Measurements from ENCODE around the gene NDST3. TPM values are rescaled to one million over a fixed set of nuclear protein-coding genes. Genes with fewer than 3 reads are reported as not detected.

NDST3 gene
- total RNA-seq, 1 experiment from 2014 or later = not detected

GRCh38 chr4:118018381-118019145 is 15.7 kb upstream of the NDST3 start:
- Histone ChIP-seq H3K4me3 (ENCODE audit: low read length) (no peak overlapping the region), H3K79me2 (ENCODE audit: low read length) (no peaks in the 10 kb centered on the region), H3K9me2 (replicated peaks; ENCODE audit: insufficient read depth, low read length) (no peaks in the 10 kb centered on the region), H3K9me3 (ENCODE audit: low read length) (no peaks in the 10 kb centered on the region), H3K9ac (ENCODE audit: low read length) (no peak overlapping the region), H2AFZ (ENCODE audit: low read length) (no peak overlapping the region), H3K4me1 (ENCODE audit: low read length) (no peaks in the 10 kb centered on the region), H3K4me2 (ENCODE audit: low read depth, low read length, poor library complexity, severe bottlenecking) (no peak overlapping the region), H3K27me3 (ENCODE audit: low read length) (no peaks in the 10 kb centered on the region), H3K27ac (ENCODE audit: low read length) (no peak overlapping the region), H3K36me3 (ENCODE audit: insufficient read depth, low read length) (no peaks in the 10 kb centered on the region), H4K20me1 (ENCODE audit: insufficient read depth, low read depth, low read length) (no peaks in the 10 kb centered on the region)
- DNase-seq = no peak

- Histone ChIP-seq H3K4me2 (ENCODE audit: low read depth, low read length, poor library complexity, severe bottlenecking) (no peak overlapping the region), H2AFZ (ENCODE audit: low read length) (no peak overlapping the region), H4K20me1 (ENCODE audit: insufficient read depth, low read depth, low read length) (no peaks in the 10 kb centered on the region), H3K9me2 (replicated peaks; ENCODE audit: insufficient read depth, low read length) (no peaks in the 10 kb centered on the region), H3K36me3 (ENCODE audit: insufficient read depth, low read length) (no peaks in the 10 kb centered on the region), H3K4me3 (ENCODE audit: low read length) (no peak overlapping the region), H3K27me3 (ENCODE audit: low read length) (no peaks in the 10 kb centered on the region), H3K79me2 (ENCODE audit: low read length) (no peaks in the 10 kb centered on the region), H3K9me3 (ENCODE audit: low read length) (no peaks in the 10 kb centered on the region), H3K4me1 (ENCODE audit: low read length) (no peaks in the 10 kb centered on the region), H3K27ac (ENCODE audit: low read length) (no peak overlapping the region), H3K9ac (ENCODE audit: low read length) (no peak overlapping the region)
- DNase-seq = no peak
These were observed 7.5 kb upstream of the NDST3 start for GRCh38 chr4:118026806-118027205.

- no peaks in the 10 kb centered on the region for H3K9me2 ChIP-seq (replicated peaks; ENCODE audit: insufficient read depth, low read length)
- no peak for DNase-seq
These were observed 5.1 kb upstream of the NDST3 start for GRCh38 chr4:118029224-118029623.

GRCh38 chr4:118032691-118033090 is 1.6 kb upstream of the NDST3 start:
- Histone ChIP-seq H2AFZ (ENCODE audit: low read length) (no peak overlapping the region), H3K4me2 (ENCODE audit: low read depth, low read length, poor library complexity, severe bottlenecking) (no peak overlapping the region), H3K36me3 (ENCODE audit: insufficient read depth, low read length) (no peaks in the 10 kb centered on the region)

More at GRCh38 chr4:118029224-118029623, 5.1 kb upstream of the NDST3 start:
- H2AFZ ChIP-seq (ENCODE audit: low read length) = no peak overlapping the region
- no peaks in the 10 kb centered on the region for H3K27me3 ChIP-seq (ENCODE audit: low read length)
- H3K27ac ChIP-seq (ENCODE audit: low read length) = no peak overlapping the region
- no peak overlapping the region for H3K4me3 ChIP-seq (ENCODE audit: low read length)
- H4K20me1 ChIP-seq (ENCODE audit: insufficient read depth, low read depth, low read length) = no peaks in the 10 kb centered on the region
- H3K36me3 ChIP-seq (ENCODE audit: insufficient read depth, low read length) = no peaks in the 10 kb centered on the region
- H3K9ac ChIP-seq (ENCODE audit: low read length) = no peak overlapping the region
- H3K4me2 ChIP-seq (ENCODE audit: low read depth, low read length, poor library complexity, severe bottlenecking) = no peak overlapping the region
- H3K4me1 ChIP-seq (ENCODE audit: low read length) = no peaks in the 10 kb centered on the region
- H3K79me2 ChIP-seq (ENCODE audit: low read length) = no peaks in the 10 kb centered on the region
- no peaks in the 10 kb centered on the region for H3K9me3 ChIP-seq (ENCODE audit: low read length)

GRCh38 chr4:118033148-118034052 is 886 bp upstream of the NDST3 start:
- Histone ChIP-seq H3K36me3 (ENCODE audit: insufficient read depth, low read length) (no peaks in the 10 kb centered on the region), H3K9me2 (replicated peaks; ENCODE audit: insufficient read depth, low read length) (no peaks in the 10 kb centered on the region), H3K9ac (ENCODE audit: low read length) (no peak overlapping the region), H4K20me1 (ENCODE audit: insufficient read depth, low read depth, low read length) (no peaks in the 10 kb centered on the region), H3K4me3 (ENCODE audit: low read length) (no peak overlapping the region), H2AFZ (ENCODE audit: low read length) (no peak overlapping the region), H3K4me2 (ENCODE audit: low read depth, low read length, poor library complexity, severe bottlenecking) (no peak overlapping the region), H3K9me3 (ENCODE audit: low read length) (no peaks in the 10 kb centered on the region), H3K4me1 (ENCODE audit: low read length) (no peaks in the 10 kb centered on the region), H3K79me2 (ENCODE audit: low read length) (no peaks in the 10 kb centered on the region), H3K27me3 (ENCODE audit: low read length) (no peaks in the 10 kb centered on the region), H3K27ac (ENCODE audit: low read length) (no peak overlapping the region)
- DNase-seq = no peak

More at GRCh38 chr4:118032691-118033090, 1.6 kb upstream of the NDST3 start:
- H3K9me3 ChIP-seq (ENCODE audit: low read length) = no peaks in the 10 kb centered on the region
- no peaks in the 10 kb centered on the region for H3K27me3 ChIP-seq (ENCODE audit: low read length)
- no peaks in the 10 kb centered on the region for H3K9me2 ChIP-seq (replicated peaks; ENCODE audit: insufficient read depth, low read length)
- H3K4me3 ChIP-seq (ENCODE audit: low read length) = no peak overlapping the region
- no peaks in the 10 kb centered on the region for H4K20me1 ChIP-seq (ENCODE audit: insufficient read depth, low read depth, low read length)
- H3K27ac ChIP-seq (ENCODE audit: low read length) = no peak overlapping the region
- no peak for DNase-seq
- no peaks in the 10 kb centered on the region for H3K4me1 ChIP-seq (ENCODE audit: low read length)
- no peaks in the 10 kb centered on the region for H3K79me2 ChIP-seq (ENCODE audit: low read length)
- H3K9ac ChIP-seq (ENCODE audit: low read length) = no peak overlapping the region

- Histone ChIP-seq H3K36me3 (ENCODE audit: insufficient read depth, low read length) (no peaks in the 10 kb centered on the region), H3K9me3 (ENCODE audit: low read length) (no peaks in the 10 kb centered on the region), H3K79me2 (ENCODE audit: low read length) (no peaks in the 10 kb centered on the region), H3K4me2 (ENCODE audit: low read depth, low read length, poor library complexity, severe bottlenecking) (no peak overlapping the region), H4K20me1 (ENCODE audit: insufficient read depth, low read depth, low read length) (no peaks in the 10 kb centered on the region), H3K4me1 (ENCODE audit: low read length) (no peaks in the 10 kb centered on the region), H3K9me2 (replicated peaks; ENCODE audit: insufficient read depth, low read length) (no peaks in the 10 kb centered on the region), H3K9ac (ENCODE audit: low read length) (no peak overlapping the region), H3K4me3 (ENCODE audit: low read length) (no peak overlapping the region), H2AFZ (ENCODE audit: low read length) (no peak overlapping the region), H3K27me3 (ENCODE audit: low read length) (no peaks in the 10 kb centered on the region), H3K27ac (ENCODE audit: low read length) (no peak overlapping the region)
- DNase-seq = no peak
These were observed 1.0 kb downstream of the NDST3 start for GRCh38 chr4:118035309-118035708.

- Histone ChIP-seq H4K20me1 (ENCODE audit: insufficient read depth, low read depth, low read length) (no peaks in the 10 kb centered on the region), H3K9me2 (replicated peaks; ENCODE audit: insufficient read depth, low read length) (no peaks in the 10 kb centered on the region), H3K4me2 (ENCODE audit: low read depth, low read length, poor library complexity, severe bottlenecking) (no peak overlapping the region), H2AFZ (ENCODE audit: low read length) (no peak overlapping the region), H3K79me2 (ENCODE audit: low read length) (no peaks in the 10 kb centered on the region), H3K9ac (ENCODE audit: low read length) (no peak overlapping the region), H3K9me3 (ENCODE audit: low read length) (no peaks in the 10 kb centered on the region), H3K36me3 (ENCODE audit: insufficient read depth, low read length) (no peaks in the 10 kb centered on the region), H3K4me3 (ENCODE audit: low read length) (no peak overlapping the region), H3K27ac (ENCODE audit: low read length) (no peak overlapping the region), H3K4me1 (ENCODE audit: low read length) (no peaks in the 10 kb centered on the region), H3K27me3 (ENCODE audit: low read length) (no peaks in the 10 kb centered on the region)
- DNase-seq = no peak
These were observed 2.0 kb downstream of the NDST3 start for GRCh38 chr4:118036336-118036735.

GRCh38 chr4:118037955-118038354 is 3.7 kb downstream of the NDST3 start:
- Histone ChIP-seq H3K9me2 (replicated peaks; ENCODE audit: insufficient read depth, low read length) (no peaks in the 10 kb centered on the region), H3K4me1 (ENCODE audit: low read length) (no peaks in the 10 kb centered on the region), H3K4me2 (ENCODE audit: low read depth, low read length, poor library complexity, severe bottlenecking) (no peak overlapping the region), H3K4me3 (ENCODE audit: low read length) (no peak overlapping the region), H3K9me3 (ENCODE audit: low read length) (no peaks in the 10 kb centered on the region), H3K79me2 (ENCODE audit: low read length) (no peaks in the 10 kb centered on the region), H3K27me3 (ENCODE audit: low read length) (no peaks in the 10 kb centered on the region), H3K27ac (ENCODE audit: low read length) (no peak overlapping the region), H3K36me3 (ENCODE audit: insufficient read depth, low read length) (no peaks in the 10 kb centered on the region), H4K20me1 (ENCODE audit: insufficient read depth, low read depth, low read length) (no peaks in the 10 kb centered on the region), H2AFZ (ENCODE audit: low read length) (no peak overlapping the region), H3K9ac (ENCODE audit: low read length) (no peak overlapping the region)
- DNase-seq = no peak
